GM03348 (cell line): ENCODE results near the gene STK32B.
"Not testable (repeated sequence)": the region's sequence is repeated elsewhere in the genome, so short reads cannot be mapped to it uniquely, and the experiment has no call there.

ENCODE experiments used
- DNase-seq: peaks from one replicate; pipeline ENCODE4 v3.0.0; 2012; ENCODE audit warnings: low spot score

Gene STK32B

GRCh38 chr4:5162909-5163508 is 111.7 kb downstream of the STK32B start:
- no peak for DNase-seq

GRCh38 chr4:5164221-5164912 is 113.1 kb downstream of the STK32B start:
- DNase-seq = no peak

- DNase-seq = peak; percentile 81
Observed at GRCh38 chr4:5165420-5166369, 114.4 kb downstream of the STK32B start.

GRCh38 chr4:5166377-5166776 is 115.1 kb downstream of the STK32B start:
- no peak for DNase-seq

GRCh38 chr4:5168891-5169290 is 117.6 kb downstream of the STK32B start:
- no peak for DNase-seq

- not testable (repeated sequence) for DNase-seq
Observed at GRCh38 chr4:5175836-5176235, 124.6 kb downstream of the STK32B start.

GRCh38 chr4:5184606-5185005 is 133.3 kb downstream of the STK32B start:
- DNase-seq = no peak

- DNase-seq = no peak
Observed at GRCh38 chr4:5185551-5185950, 134.3 kb downstream of the STK32B start.

GRCh38 chr4:5186271-5187064 is 135.2 kb downstream of the STK32B start:
- no peak for DNase-seq

GRCh38 chr4:5188130-5188529 is 136.8 kb downstream of the STK32B start:
- no peak for DNase-seq

GRCh38 chr4:5191831-5192230 is 140.6 kb downstream of the STK32B start:
- DNase-seq = no peak

- DNase-seq = no peak
Observed at GRCh38 chr4:5192271-5192670, 141.0 kb downstream of the STK32B start.

GRCh38 chr4:5192678-5193077 is 141.4 kb downstream of the STK32B start:
- no peak for DNase-seq

GRCh38 chr4:5198656-5199541 is 147.6 kb downstream of the STK32B start:
- DNase-seq = no peak

GRCh38 chr4:5199912-5200311 is 148.6 kb downstream of the STK32B start:
- no peak for DNase-seq

- no peak for DNase-seq
Observed at GRCh38 chr4:5200513-5200912, 149.2 kb downstream of the STK32B start.

GRCh38 chr4:5203309-5203992 is 152.2 kb downstream of the STK32B start:
- DNase-seq = peak; percentile 40

GRCh38 chr4:5203993-5204310 is 152.7 kb downstream of the STK32B start:
- peak; percentile 56 for DNase-seq

- DNase-seq = peak; percentile 37
Observed at GRCh38 chr4:5204781-5205180, 153.5 kb downstream of the STK32B start.

GRCh38 chr4:5206016-5206790 is 154.9 kb downstream of the STK32B start:
- peak; percentile 89 for DNase-seq
